UCSD-AML1 (cell line): ENCODE data around the gene LSM2.
A peak's percentile ranks its signal among the peaks of the same experiment; 100 is the strongest.
"Not testable (repeated sequence)": the region's sequence is repeated elsewhere in the genome, so short reads cannot be mapped to it uniquely, and the experiment has no call there.

ENCODE experiments used
- DNase-seq: peaks from one replicate; lab custom pipeline; 2025; ENCODE audit not compliant: unreplicated experiment; lab: John Stamatoyannopoulos, UW

Gene LSM2

GRCh38 chr6:31806470-31807272 is at the start of gene LSM2:
TSS of gene LSM2 (minus strand) at chr6:31806966. CDS start at chr6:31806757, 209 bp downstream.
- DNase-seq: peak; percentile 97

GRCh38 chr6:31851980-31852718 is 45.4 kb upstream of the LSM2 start:
- not testable (repeated sequence) for DNase-seq

- DNase-seq: no peak
Measured at GRCh38 chr6:31851485-31851832, 44.7 kb upstream of the LSM2 start.

DNA sequence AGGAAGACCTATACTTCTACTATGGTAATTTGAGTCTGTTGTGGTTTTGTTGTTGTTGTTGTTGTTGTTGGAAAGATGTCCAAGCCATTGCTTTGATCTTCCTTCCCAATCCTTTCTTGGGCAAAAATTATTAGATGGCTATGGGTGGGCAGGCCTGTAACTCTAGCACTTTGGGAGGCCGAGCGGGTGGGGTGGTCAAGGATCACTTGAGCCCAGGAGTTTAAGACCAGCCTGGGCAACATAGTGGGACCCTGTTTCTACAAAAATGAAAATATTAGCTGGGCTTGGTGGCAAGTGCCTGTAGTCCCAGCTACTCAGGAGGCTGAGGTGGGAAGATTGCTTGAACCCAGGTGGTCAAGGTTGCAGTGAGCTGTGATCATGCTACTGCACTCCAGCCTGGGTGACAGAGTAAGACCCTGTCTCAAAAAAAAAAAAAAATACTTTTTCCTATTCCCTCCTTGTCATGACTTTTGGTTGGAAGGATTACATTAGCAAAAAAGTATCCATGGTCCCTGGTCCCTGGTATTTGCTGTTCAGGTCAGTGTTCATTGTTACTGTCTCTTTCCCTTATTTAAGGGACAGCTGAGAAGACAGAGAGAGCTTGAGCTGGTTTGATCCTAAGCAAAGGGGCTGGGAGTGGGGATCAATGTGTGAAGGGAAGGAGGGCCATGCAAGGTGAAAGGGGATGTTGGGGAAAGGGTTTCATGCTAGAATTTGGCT is 44.2 kb upstream of the LSM2 start:
- no peak for DNase-seq

DNA sequence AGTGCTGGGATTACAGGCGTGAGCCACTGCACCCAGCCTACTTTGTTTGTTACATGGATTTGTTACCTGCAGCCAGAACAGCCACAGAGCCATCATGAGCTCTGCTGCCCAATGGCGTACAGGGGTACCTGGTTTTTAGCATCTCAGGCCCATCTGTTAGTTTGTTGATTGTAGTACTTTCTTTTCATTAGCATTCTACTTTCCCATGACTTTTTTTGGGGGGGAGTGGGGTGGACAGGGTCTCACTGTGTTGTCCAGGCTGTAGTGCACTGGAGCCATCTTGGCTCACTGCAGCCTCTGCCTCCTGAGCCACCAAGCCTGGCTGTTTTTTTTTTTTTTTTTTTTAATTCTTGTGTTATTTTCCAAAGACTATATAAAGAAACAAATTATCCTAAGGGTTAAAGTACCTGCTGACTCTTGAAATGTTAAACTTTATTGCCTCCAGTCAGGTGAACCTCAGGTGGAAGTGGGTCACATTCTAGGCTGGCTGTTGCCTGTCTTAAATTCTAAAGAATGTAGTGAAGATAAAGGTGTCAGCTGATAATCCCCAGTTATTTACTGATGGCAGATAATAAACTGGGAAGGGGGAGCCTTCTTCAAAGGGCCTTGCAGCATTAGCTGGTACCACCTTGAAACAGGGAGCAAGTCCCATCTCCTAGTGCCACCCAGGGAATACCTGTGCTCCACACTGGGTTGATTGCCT is 40.7 kb upstream of the LSM2 start:
- no peak for DNase-seq

- DNase-seq: no peak
Measured at GRCh38 chr6:31844507-31844906, 37.7 kb upstream of the LSM2 start.

GRCh38 chr6:31842053-31842452 is 35.3 kb upstream of the LSM2 start:
- DNase-seq: no peak

DNA sequence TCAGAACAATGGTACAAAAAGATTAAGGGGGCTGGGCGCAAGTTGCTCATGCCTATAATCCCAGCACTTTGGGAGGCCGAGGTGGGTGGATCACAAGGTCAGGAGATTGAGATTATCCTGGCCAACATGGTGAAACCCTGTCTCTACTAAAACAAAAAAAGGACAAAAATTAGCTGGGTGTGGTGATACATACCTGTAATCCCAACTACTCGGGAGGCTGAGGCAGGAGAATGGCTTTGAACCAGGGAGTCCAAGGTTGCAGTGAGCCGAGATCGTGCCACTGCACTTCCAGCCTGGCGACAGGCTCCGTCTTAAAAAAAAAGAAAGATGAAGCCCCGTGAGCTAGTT is 33.0 kb upstream of the LSM2 start:
- DNase-seq: not testable (repeated sequence)

DNA sequence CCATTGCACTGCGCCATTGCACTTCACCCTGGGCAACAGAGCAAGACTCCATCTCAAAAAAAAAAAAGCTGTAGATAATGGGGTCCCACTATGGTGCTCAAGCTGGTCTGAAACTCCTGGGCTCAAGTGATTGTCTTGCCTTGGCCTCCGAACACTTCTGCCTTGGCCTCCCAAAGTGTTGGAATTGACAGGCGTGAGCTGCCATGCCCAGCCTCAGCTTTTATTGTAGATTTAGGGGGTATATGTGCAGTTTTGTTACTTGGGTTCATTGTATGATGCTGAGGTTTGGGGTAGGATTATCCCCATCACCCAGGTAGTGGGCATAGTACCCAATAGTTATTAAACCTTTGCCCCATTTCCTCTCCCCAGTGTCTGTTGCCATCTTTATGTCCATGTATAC is 32.2 kb upstream of the LSM2 start:
- DNase-seq: no peak

GRCh38 chr6:31838114-31838553 is 31.4 kb upstream of the LSM2 start:
- DNase-seq: not testable (repeated sequence)

- no peak for DNase-seq
Measured at GRCh38 chr6:31837369-31838113, 30.8 kb upstream of the LSM2 start.

DNA sequence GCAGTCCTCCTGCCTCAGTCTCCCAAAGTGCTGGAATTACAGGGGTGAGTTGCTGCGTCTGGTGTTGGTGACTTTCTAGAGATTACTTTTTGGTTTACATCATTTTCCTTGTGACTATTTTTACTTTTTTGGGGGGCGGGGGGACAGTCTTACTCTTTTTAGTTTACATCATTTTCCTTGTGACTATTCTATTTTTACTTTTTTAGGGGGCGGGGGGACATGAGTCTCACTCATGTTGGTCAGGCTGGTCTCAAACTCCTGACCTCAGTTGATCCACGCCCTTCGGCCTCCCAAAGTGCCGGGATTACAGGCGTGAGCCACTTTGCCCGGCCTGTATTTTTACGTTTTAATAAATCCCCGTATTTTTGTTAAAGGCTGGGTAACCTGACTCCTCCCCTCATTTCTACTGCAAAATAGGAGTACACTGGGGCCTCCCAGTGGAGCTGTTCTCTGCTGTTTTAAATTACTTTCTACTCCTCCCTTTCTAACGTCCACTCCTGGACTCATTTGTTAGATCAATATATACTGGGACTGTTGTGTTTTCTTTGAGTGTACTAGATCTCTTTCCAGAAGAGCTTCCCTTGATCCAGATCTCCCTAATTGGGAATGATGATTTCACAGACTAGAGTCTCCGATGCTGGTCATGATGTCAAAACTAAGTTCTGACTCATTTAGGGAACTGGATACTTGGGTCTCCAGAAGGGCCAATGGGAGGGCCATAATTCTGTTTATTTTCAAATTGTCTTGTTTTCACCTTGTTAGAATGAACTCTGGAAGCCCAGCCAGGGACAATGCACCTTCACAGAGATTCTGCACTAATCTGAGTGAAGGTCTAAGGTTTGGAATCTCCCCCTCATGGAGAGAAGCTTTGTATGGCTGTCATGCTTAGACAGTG is 30.0 kb upstream of the LSM2 start:
- no peak for DNase-seq

GRCh38 chr6:31836047-31836473 is 29.3 kb upstream of the LSM2 start:
- no peak for DNase-seq

DNA sequence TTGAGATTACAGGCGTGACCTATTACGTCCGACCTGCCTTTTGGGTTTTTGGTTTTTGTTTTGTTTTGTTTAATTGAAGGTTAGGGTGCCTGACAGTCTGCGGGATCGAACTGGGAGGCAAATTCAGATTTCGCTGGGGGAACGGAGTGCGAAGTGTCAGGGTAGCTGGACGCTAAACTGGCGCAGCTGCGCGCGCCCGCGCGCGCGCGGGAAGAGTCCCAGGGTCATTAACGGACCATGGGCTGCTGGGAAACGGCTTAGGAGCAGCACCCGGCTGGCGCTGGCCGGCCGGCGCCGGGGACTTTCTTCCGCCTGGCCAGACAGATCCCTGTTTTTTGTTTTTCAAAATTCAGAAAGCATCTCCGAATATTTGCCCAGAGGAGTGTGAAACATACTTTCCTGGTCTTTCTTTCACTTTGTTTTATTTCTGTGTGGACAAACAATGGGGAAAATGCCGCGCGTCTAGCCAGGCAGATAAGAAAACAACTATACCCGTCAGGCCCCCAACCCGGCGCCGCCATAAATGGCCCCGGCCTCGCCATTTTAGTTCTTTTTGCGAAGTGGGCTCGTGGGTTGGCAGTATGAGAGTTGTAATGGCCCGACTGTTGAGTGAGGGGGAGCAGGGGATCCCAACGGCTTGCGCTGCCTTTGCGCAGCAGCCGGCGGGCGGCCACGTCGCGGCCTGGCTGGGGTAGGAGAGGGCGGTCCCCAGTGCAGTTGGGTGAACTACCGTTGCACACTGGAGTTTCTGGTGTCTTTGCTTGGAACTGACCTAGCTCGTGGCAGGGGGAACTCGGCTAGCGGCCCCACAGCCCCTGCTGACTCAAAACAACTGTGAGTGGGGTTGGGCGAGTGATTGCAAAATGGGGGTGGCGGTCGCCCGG is 27.8 kb upstream of the LSM2 start:
- DNase-seq: peak; percentile 85

GRCh38 chr6:31831350-31832215 is 24.8 kb upstream of the LSM2 start:
- DNase-seq: no peak

GRCh38 chr6:31830886-31831335 is 24.1 kb upstream of the LSM2 start:
- no peak for DNase-seq

GRCh38 chr6:31829633-31830283 is 23.0 kb upstream of the LSM2 start:
- no peak for DNase-seq
